Hematopoietic multipotent progenitor cell treated with erythropoietin and hydrocortisone succinate and interleukin-3 and kit ligand, for 6 days (in vitro differentiated cells): ENCODE data around the gene EXOC4.

Experiments
- DNase-seq: peaks from one replicate; pipeline ENCODE4 v3.0.0-alpha.2; 2015

The EXOC4 gene

DNA sequence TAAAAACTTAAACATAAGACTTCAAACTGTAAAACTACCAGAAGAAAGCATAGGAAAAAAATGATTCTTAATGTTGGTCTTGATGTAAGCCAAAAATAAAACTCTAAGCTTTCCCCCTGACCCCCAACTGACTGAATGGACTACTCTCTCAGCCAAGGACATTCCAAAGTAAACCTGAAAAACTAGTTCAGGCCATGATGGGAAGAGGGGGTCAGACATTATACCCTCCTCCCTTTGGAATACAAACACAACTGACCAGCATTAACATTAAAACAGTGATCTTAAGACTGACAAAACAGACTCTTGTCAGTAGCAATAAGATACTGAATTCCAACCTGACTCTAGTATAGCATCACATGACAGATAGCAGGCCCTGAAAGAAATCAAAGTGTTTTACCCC, 860.8 kb downstream of the EXOC4 start:
- DNase-seq = no peak

DNA sequence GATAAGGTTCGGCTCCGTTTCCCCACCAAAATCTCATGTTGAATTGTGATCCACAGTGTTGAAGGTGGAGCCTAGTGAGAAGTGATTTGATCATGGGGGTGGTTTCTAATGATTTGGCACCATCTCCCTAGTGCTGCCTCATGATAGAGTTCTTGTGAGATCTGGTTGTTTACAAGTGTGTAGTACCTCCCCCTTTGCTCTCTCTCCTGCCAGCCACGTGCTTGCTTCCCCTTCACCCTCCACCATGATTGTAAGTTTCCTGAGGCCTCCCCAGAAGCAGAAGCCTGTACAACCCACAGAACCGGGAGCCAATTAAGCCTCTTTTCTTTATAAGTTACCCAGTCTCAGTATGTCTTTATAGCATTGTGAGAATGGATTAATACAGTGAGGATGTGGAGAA, 862.1 kb downstream of the EXOC4 start:
- DNase-seq = no peak
